ENCODE results near the gene PCAT7. TPM values are rescaled to one million over a fixed set of nuclear protein-coding genes. Genes with fewer than 3 reads are reported as not detected.

PCAT7 gene
- total RNA-seq, 6 donors from 2014 or later = 0.10 to 0.24 TPM; not detected in 4

GRCh38 chr9:94611638-94612068 lies 56.8 kb downstream of the PCAT7 start:
- Histone ChIP-seq H3K27ac (no peak overlapping the region), H3K27me3 (no peaks in the 10 kb centered on the region), H3K4me3 (no peak overlapping the region), H3K36me3 (peaks cover 0 to 15% (median 3%) of the 10 kb centered on the region in 4 donors), H3K9me3 (no peaks in the 10 kb centered on the region), H3K4me1 (no peaks in the 10 kb centered on the region)
- ATAC-seq (ENCODE audit: low FRiP score in 2 of 2) (no peak), DNase-seq (no peak)
- 65 to 91% methylated on average over 3 of the region's 3 CpGs for WGBS, 2 donors
- TF ChIP-seq POLR2AphosphoS5 (IDR thresholded peaks at IDR 0.05) = no peak
- TF ChIP-seq CTCF (IDR thresholded peaks at IDR 0.05) = no peak
- TF ChIP-seq POLR2A (IDR thresholded peaks at IDR 0.05) = no peak

DNA sequence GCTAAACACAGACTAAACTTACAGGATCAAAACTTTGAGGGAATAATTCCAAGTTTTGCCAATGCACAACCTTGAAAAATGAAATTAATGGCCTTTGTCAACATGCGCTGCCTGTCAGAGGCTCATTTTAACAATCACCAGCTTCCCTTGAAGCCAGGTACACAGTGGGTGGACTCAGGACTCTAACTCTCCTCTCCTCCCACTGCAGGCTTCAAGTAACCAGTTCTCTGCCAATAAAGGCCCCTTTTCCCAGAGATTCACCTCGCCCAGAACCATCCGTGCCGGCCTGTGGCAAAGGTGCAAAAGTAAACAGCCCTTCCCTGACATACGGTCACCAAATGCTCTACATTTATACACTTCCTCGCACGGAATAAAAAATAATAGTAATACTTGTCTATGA lies 57.2 kb downstream of the PCAT7 start:
- Histone ChIP-seq H3K4me1 (no peaks in the 10 kb centered on the region), H3K4me3 (no peak overlapping the region), H3K27ac (no peak overlapping the region), H3K36me3 (peaks cover 0 to 11% (median 1%) of the 10 kb centered on the region in 4 donors), H3K27me3 (no peaks in the 10 kb centered on the region), H3K9me3 (no peaks in the 10 kb centered on the region)
- ATAC-seq (ENCODE audit: low FRiP score in 2 of 2) = no peak
- TF ChIP-seq CTCF (IDR thresholded peaks at IDR 0.05) (no peak), POLR2A (IDR thresholded peaks at IDR 0.05) (no peak), POLR2AphosphoS5 (IDR thresholded peaks at IDR 0.05) (no peak), EP300 (IDR thresholded peaks at IDR 0.05) (no peak)
- WGBS, 2 donors = 80 to 89% methylated on average over 7 of the region's 7 CpGs
- no peak for DNase-seq

GRCh38 chr9:94613003-94613402 lies 58.1 kb downstream of the PCAT7 start:
- TF ChIP-seq POLR2A (IDR thresholded peaks at IDR 0.05) = no peak
- no peak for TF ChIP-seq CTCF (IDR thresholded peaks at IDR 0.05)
- TF ChIP-seq EP300 (IDR thresholded peaks at IDR 0.05) = no peak
- TF ChIP-seq POLR2AphosphoS5 (IDR thresholded peaks at IDR 0.05) = no peak
- no peaks in the 10 kb centered on the region for H3K27me3 ChIP-seq
- WGBS, 2 donors = 93% methylated on average over 3 of the region's 3 CpGs
- H3K4me3 ChIP-seq = no peak overlapping the region
- no peak for DNase-seq
- no peaks in the 10 kb centered on the region for H3K4me1 ChIP-seq
- H3K27ac ChIP-seq = no peak overlapping the region
- no peaks in the 10 kb centered on the region for H3K9me3 ChIP-seq
- ATAC-seq (ENCODE audit: low FRiP score in 2 of 2) = no peak
- peaks cover 0 to 8% (median 1%) of the 10 kb centered on the region in 4 donors for H3K36me3 ChIP-seq

DNA sequence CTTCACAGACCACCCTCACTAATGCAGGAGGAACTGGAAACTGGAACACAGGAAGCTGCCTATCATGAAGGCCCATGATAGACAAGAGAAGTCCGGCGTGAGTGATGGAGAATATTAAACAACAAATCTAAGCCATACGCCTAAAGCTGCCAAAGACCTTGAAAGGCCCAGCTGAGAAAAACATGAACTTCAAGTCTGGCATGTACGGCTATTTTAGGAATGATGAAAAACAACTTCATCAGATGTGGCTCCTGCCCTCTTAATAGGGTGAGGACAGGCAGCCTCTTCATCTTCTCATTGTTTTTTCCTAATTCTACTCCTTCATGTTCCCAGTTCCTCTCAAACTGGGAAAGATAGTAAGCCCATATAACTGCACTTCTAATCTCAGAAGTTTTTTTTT lies 64.1 kb downstream of the PCAT7 start:
- peaks cover 0 to 6% (median 1%) of the 10 kb centered on the region in 4 donors for H3K36me3 ChIP-seq
- no peaks in the 10 kb centered on the region for H3K27me3 ChIP-seq
- ATAC-seq (ENCODE audit: low FRiP score in 2 of 2) (no peak), DNase-seq (no peak)
- H3K4me1 ChIP-seq = no peaks in the 10 kb centered on the region
- no peaks in the 10 kb centered on the region for H3K9me3 ChIP-seq
- TF ChIP-seq EP300 (IDR thresholded peaks at IDR 0.05) = no peak
- TF ChIP-seq POLR2A (IDR thresholded peaks at IDR 0.05) = no peak
- TF ChIP-seq POLR2AphosphoS5 (IDR thresholded peaks at IDR 0.05) = no peak
- TF ChIP-seq CTCF (IDR thresholded peaks at IDR 0.05) = no peak
- H3K27ac ChIP-seq = no peak overlapping the region
- H3K4me3 ChIP-seq = no peak overlapping the region
- 50 to 62% methylated on average over 4 of the region's 4 CpGs for WGBS, 2 donors

Small RNAs within 50 kb of the gene (small RNA-seq; reads per million reads assigned to genes)
- gene RNU6-669P = 0 reads per million in 4 donors

Other genes with a start within 250 kb of the PCAT7 start
- gene NUTM2F, start 226.4 kb upstream of the PCAT7 start, total RNA-seq = not detected
- gene FBP2, start 38.7 kb downstream of the PCAT7 start, total RNA-seq = under 1 TPM in 1 of 6 donors, not detected in 5; 0.49 TPM
- 100 to 1,000 TPM in 5 of 6 donors, 10 to 100 TPM in 1; 67.1 to 423 (median 158) TPM for gene FBP1, start 84.4 kb downstream of the PCAT7 start, total RNA-seq
- gene AOPEP, start 171.6 kb downstream of the PCAT7 start, total RNA-seq = 100 to 1,000 TPM in 3 of 6 donors, 10 to 100 TPM in 3; 55.4 to 410 (median 111) TPM

Measured in upper lobe of left lung (tissue), 6 donors.